Neuronal stem cell (in vitro differentiated cells): ENCODE results near the gene CD80.
"Not testable (repeated sequence)": the region's sequence is repeated elsewhere in the genome, so short reads cannot be mapped to it uniquely, and the experiment has no call there.

Experiments used
- DNase-seq: peaks from one replicate; pipeline ENCODE4 v3.0.0-alpha.2; 2013; ENCODE audit warnings: low spot score
- H2AFZ ChIP-seq: one replicate; pipeline ENCODE4 v1.6.1; 2013; ENCODE audit warnings: mild to moderate bottlenecking, low read length, inconsistent platforms
- H2AK5ac ChIP-seq: 2 replicates; pipeline ENCODE4 v1.6.1; 2013; ENCODE audit warnings: low read depth, mild to moderate bottlenecking, inconsistent platforms, low read length, moderate library complexity, mixed read lengths
- H2BK120ac ChIP-seq: 2 replicates; pipeline ENCODE4 v1.6.1; 2013; ENCODE audit warnings: low read depth, mild to moderate bottlenecking, inconsistent platforms, low read length, moderate library complexity, mixed read lengths
- H2BK12ac ChIP-seq: one replicate; pipeline ENCODE4 v1.6.1; 2013; ENCODE audit warnings: low read length, inconsistent platforms
- H2BK15ac ChIP-seq: 2 replicates; pipeline ENCODE4 v1.6.1; 2013; ENCODE audit warnings: mild to moderate bottlenecking, low read length, inconsistent platforms, mixed read lengths
- H2BK5ac ChIP-seq: one replicate; pipeline ENCODE4 v1.6.1; 2013; ENCODE audit warnings: inconsistent platforms, mild to moderate bottlenecking, low read length, moderate library complexity
- H3K14ac ChIP-seq: one replicate; pipeline ENCODE4 v1.6.1; 2013; ENCODE audit warnings: low read length, inconsistent platforms
- H3K18ac ChIP-seq: 2 replicates; pipeline ENCODE4 v1.6.1; 2013; ENCODE audit warnings: low read length, inconsistent platforms
- H3K23ac ChIP-seq: 2 replicates; pipeline ENCODE4 v1.6.1; 2013; ENCODE audit warnings: low read depth, mild to moderate bottlenecking, mixed read lengths, low read length, inconsistent platforms; ENCODE audit not compliant: poor library complexity
- H3K27ac ChIP-seq: replicated peaks from 3 replicates; pipeline ENCODE4 v1.5.1; 2013; ENCODE audit warnings: low read length, inconsistent platforms
- H3K27me3 ChIP-seq, 3 experiments: 2 replicates each; pipeline ENCODE4 v1.6.1; 2013; ENCODE audit warnings: low read length in 3 of 3, mild to moderate bottlenecking in 2 of 3, inconsistent platforms in 1 of 3, low read depth in 1 of 3, mixed read lengths in 1 of 3, moderate library complexity in 1 of 3; ENCODE audit not compliant: control insufficient read depth in 3 of 3, insufficient read depth in 3 of 3
- H3K36me3 ChIP-seq, 2 donors: replicated peaks in 1 of 2; 2 replicates each; pipeline ENCODE4 v1.6.1; 2013; ENCODE audit warnings: low read length in 2 of 2; ENCODE audit not compliant: control insufficient read depth in 2 of 2, insufficient read depth in 2 of 2
- H3K4ac ChIP-seq: 2 replicates; pipeline ENCODE4 v1.6.1; 2013; ENCODE audit warnings: inconsistent platforms, mild to moderate bottlenecking, low read length, moderate library complexity
- H3K4me1 ChIP-seq, 2 donors: 1 replicate in 1 of 2; 2 replicates in 1 of 2; pipeline ENCODE4 v1.6.1; 2013; ENCODE audit warnings: low read length in 2 of 2, low read depth in 1 of 2; ENCODE audit not compliant: control insufficient read depth in 2 of 2, insufficient read depth in 1 of 2
- H3K4me2 ChIP-seq: one replicate; pipeline ENCODE4 v1.6.1; 2013; ENCODE audit warnings: mild to moderate bottlenecking, low read length, inconsistent platforms; ENCODE audit not compliant: insufficient read depth, poor library complexity, severe bottlenecking
- H3K4me3 ChIP-seq, 2 donors: 2 replicates each; pipeline ENCODE4 v1.5.1; 2013; ENCODE audit warnings: low read length in 2 of 2, mild to moderate bottlenecking in 2 of 2, inconsistent platforms in 1 of 2, moderate library complexity in 1 of 2
- H3K79me1 ChIP-seq: one replicate; pipeline ENCODE4 v1.6.1; 2013; ENCODE audit warnings: low read depth, mild to moderate bottlenecking, inconsistent platforms, low read length, moderate library complexity
- H3K9ac ChIP-seq: one replicate; pipeline ENCODE4 v1.6.1; 2013; ENCODE audit warnings: mild to moderate bottlenecking, low read depth, low read length, inconsistent platforms; ENCODE audit not compliant: poor library complexity
- H3K9me3 ChIP-seq, 2 donors: replicated peaks in 1 of 2; 2 replicates each; pipeline versions ENCODE3 to v1.6.1; 2013; ENCODE audit warnings: low read length in 2 of 2, mild to moderate bottlenecking in 2 of 2, inconsistent platforms in 1 of 2, low read depth in 1 of 2, mixed read lengths in 1 of 2, moderate library complexity in 1 of 2; ENCODE audit not compliant: control insufficient read depth in 2 of 2, insufficient read depth in 1 of 2
- H4K8ac ChIP-seq: one replicate; pipeline ENCODE4 v1.6.1; 2013; ENCODE audit warnings: low read depth, mild to moderate bottlenecking, inconsistent platforms, low read length, moderate library complexity
- H4K91ac ChIP-seq: one replicate; pipeline ENCODE4 v1.6.1; 2013; ENCODE audit warnings: low read length, low read depth, mild to moderate bottlenecking, inconsistent platforms; ENCODE audit not compliant: poor library complexity
- WGBS, 2 donors: extraction: QIAGEN DNeasy Blood & Tissue Kit; methylation state at CpG; one replicate each; pipeline ENCODE4 v1.1.7; 2013; ENCODE audit warnings: missing lambda C conversion rate in 2 of 2, mixed read lengths in 1 of 2; ENCODE audit not compliant: insufficient read length in 2 of 2, insufficient replicate concordance in 1 of 2; ENCODE audit errors: extremely low coverage in 2 of 2; 5-methylcytosine and 5-hydroxymethylcytosine counted together

CD80 gene

GRCh38 chr3:119597548-119598288 is 38.3 kb upstream of the CD80 start, which contains the start of gene PLA1A:
Gene PLA1A (plus strand): TSS chr3:119597885. CDS start chr3:119597914, 29 bp downstream.
- no peak within 1 kb of the TSS for H3K9ac ChIP-seq
- H3K23ac ChIP-seq: no peak within 1 kb of the TSS
- DNase-seq: no peak
- H3K27me3 ChIP-seq: peaks cover 0 to 8% (median 0%) of the 10 kb centered on the region in 3 experiments
- no peak within 1 kb of the TSS for H4K8ac ChIP-seq
- H3K4me2 ChIP-seq: no peak within 1 kb of the TSS
- no peak within 1 kb of the TSS for H2BK12ac ChIP-seq
- H3K4me1 ChIP-seq: peaks cover 0 to 1% of the 10 kb centered on the region in 2 donors
- no peak within 1 kb of the TSS for H3K27ac ChIP-seq
- no peak within 1 kb of the TSS for H2BK5ac ChIP-seq
- H3K9me3 ChIP-seq: no peaks in the 10 kb centered on the region
- no CpG with 5 or more reads among the region's 7 CpGs for WGBS, 2 donors
- no peak within 1 kb of the TSS for H3K14ac ChIP-seq
- H2BK15ac ChIP-seq: no peak within 1 kb of the TSS
- H2AK5ac ChIP-seq: no peak within 1 kb of the TSS
- H3K4me3 ChIP-seq: no peak within 1 kb of the TSS
- no peaks in the 10 kb centered on the region for H3K36me3 ChIP-seq
- H3K4ac ChIP-seq: no peak within 1 kb of the TSS
- no peaks in the 10 kb centered on the region for H3K79me1 ChIP-seq
- no peak within 1 kb of the TSS for H4K91ac ChIP-seq
- H2BK120ac ChIP-seq: no peak within 1 kb of the TSS
- no peak within 1 kb of the TSS for H2AFZ ChIP-seq
- H3K18ac ChIP-seq: no peak within 1 kb of the TSS

GRCh38 chr3:119596398-119596797 is 37.0 kb upstream of the CD80 start:
- Histone ChIP-seq H3K4ac (no peak overlapping the region), H2AFZ (no peak overlapping the region), H3K23ac (no peak overlapping the region), H4K8ac (no peak overlapping the region), H4K91ac (no peak overlapping the region), H3K27ac (no peak overlapping the region), H3K9ac (no peak overlapping the region), H3K79me1 (no peaks in the 10 kb centered on the region), H2BK5ac (no peak overlapping the region), H3K14ac (no peak overlapping the region), H3K36me3 (no peaks in the 10 kb centered on the region), H2BK15ac (no peak overlapping the region), H3K4me3 (no peak overlapping the region), H3K18ac (no peak overlapping the region), H2AK5ac (no peak overlapping the region), H3K9me3 (no peaks in the 10 kb centered on the region), H2BK120ac (no peak overlapping the region), H2BK12ac (no peak overlapping the region), H3K4me2 (no peak overlapping the region), H3K4me1 (peaks cover 0 to 1% of the 10 kb centered on the region in 2 donors), H3K27me3 (peaks cover 0 to 7% (median 0%) of the 10 kb centered on the region in 3 experiments)
- DNase-seq: no peak
- no CpG with 5 or more reads among the region's 6 CpGs for WGBS, 2 donors

DNA sequence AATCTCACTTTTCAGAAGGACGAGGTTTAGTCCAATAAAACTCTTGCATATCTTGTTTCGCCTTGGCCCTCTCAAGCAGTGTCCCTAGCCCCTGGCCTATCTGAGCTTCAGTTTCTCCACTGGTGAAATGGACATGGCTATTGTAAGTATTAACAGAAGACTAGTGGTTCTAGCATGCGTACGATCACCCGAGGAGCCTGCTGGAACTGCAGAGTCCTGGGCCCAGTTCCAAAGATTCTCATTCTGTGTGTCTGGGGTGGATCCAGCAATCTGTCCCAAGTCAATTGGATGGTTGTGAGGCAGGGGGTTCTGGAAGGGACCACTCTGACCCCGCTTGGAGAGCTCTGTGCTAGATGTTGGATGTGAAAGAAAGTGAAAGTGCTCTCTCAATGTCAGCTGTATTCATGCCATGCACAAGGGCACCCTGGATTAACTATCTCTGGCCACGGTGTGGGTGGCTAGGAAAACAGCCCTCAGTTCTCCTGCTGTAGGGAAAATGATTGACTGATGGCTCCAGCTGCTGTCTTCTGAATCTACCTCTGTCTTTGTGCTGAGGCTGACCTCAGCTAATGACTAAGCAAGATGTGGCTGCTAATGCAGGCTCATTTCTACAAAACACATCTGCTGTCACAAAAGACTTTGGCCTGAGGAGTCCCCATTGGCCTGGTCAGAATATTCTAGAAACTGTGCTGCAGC is 36.4 kb upstream of the CD80 start:
- Histone ChIP-seq H4K91ac (no peak overlapping the region), H3K23ac (no peak overlapping the region), H2AFZ (no peak overlapping the region), H3K27me3 (peaks cover 0 to 7% (median 0%) of the 10 kb centered on the region in 3 experiments), H2AK5ac (no peak overlapping the region), H3K9ac (no peak overlapping the region), H2BK12ac (no peak overlapping the region), H3K27ac (no peak overlapping the region), H2BK5ac (no peak overlapping the region), H2BK15ac (no peak overlapping the region), H3K4me3 (no peak overlapping the region), H3K4ac (no peak overlapping the region), H3K4me1 (peaks cover 0 to 1% of the 10 kb centered on the region in 2 donors), H3K18ac (no peak overlapping the region), H3K4me2 (no peak overlapping the region), H3K36me3 (no peaks in the 10 kb centered on the region), H3K14ac (no peak overlapping the region), H3K79me1 (no peaks in the 10 kb centered on the region), H3K9me3 (no peaks in the 10 kb centered on the region), H4K8ac (no peak overlapping the region), H2BK120ac (no peak overlapping the region)
- DNase-seq: no peak
- no CpG with 5 or more reads among the region's 7 CpGs for WGBS, 2 donors

- H3K18ac ChIP-seq, H3K9me3 ChIP-seq, H3K4me2 ChIP-seq, H2BK15ac ChIP-seq, H4K8ac ChIP-seq, DNase-seq, H3K4me1 ChIP-seq, H3K9ac ChIP-seq, H3K27me3 ChIP-seq, H3K23ac ChIP-seq, H3K4me3 ChIP-seq, H2AFZ ChIP-seq, H2BK120ac ChIP-seq, H3K36me3 ChIP-seq, H2BK12ac ChIP-seq, H3K14ac ChIP-seq, H2AK5ac ChIP-seq, H4K91ac ChIP-seq, H3K27ac ChIP-seq, H2BK5ac ChIP-seq, H3K79me1 ChIP-seq, H3K4ac ChIP-seq: not testable (repeated sequence)
- WGBS, 2 donors: no CpG with 5 or more reads among the region's 1 CpG
Measured at GRCh38 chr3:119594929-119595328, 35.5 kb upstream of the CD80 start.
